GM18517 (cell line): Measurements from ENCODE around the gene KCNK1.
A peak's percentile ranks its signal among the peaks of the same experiment; 100 is the strongest.

Source experiments
- ATAC-seq: cut with Tn5 transposase; IDR thresholded peaks from one replicate; pipeline ENCODE4 v1.9.1; 2021; ENCODE audit warnings: mild to moderate bottlenecking, moderate library complexity; ENCODE audit not compliant: unreplicated experiment

The KCNK1 gene

DNA sequence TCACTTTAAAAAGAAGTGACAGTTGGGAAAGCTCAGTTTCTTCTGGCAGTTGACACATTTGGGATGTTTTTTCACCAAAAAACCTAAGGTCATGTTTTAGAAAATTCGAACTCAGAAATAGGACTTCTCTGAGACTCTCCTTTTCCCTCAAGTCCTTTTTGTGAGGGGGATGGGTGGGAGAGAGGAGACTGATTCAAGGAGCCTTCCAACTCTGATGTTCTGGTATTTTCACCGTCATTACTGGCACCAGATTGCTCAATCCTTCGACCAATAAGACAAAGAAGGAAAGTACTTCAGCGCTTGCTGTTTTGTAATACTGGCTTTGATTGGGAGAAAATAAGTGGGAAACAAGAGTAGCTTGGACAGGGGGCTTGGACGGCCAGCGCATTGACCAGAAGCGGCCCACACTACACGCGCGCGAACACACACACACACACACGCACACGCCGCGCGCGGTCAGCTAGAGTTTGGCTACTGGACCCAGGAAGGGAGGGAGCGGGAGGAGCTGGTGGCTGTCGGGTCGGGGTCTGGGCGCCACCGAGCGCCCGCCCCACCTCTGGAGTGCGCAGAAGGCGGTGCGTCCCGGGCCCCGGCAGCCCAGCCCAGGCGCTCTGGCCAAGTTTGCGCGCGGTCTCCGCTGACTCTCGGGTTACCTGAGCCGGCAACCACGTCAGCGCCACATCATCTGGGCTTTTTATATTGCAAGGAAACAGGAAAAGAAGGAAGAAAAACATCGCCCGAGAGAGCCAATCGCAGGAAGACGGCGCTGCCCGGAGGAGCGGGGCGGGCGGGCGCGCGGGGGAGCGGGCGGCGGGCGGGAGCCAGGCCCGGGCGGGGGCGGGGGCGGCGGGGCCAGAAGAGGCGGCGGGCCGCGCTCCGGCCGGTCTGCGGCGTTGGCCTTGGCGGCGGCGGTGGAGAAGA is at the start of gene KCNK1:
KCNK1 (plus strand) TSS at position 855 of the 921 bp plus-strand sequence; CDS start at position 921, 66 bp downstream.
- ATAC-seq = no peak

DNA sequence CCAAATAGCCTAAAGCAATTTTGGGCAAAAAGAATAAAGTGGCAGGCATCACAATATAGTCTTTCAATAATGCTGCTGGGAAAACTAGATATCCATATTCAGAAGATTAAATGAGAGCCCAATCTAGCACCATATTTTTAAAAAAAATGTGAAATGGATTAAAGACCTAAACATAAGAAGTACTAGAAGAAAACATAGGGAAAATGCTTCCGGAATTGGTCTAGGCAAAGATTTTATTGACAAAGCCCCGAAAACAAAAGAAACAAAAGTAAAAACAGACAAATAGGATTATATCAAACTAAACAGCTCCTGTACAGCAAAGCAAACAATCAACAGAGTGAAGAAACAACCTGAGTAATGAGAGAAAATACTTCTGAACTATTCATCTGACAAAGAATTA is 48.6 kb upstream of the KCNK1 start:
- no peak for ATAC-seq

DNA sequence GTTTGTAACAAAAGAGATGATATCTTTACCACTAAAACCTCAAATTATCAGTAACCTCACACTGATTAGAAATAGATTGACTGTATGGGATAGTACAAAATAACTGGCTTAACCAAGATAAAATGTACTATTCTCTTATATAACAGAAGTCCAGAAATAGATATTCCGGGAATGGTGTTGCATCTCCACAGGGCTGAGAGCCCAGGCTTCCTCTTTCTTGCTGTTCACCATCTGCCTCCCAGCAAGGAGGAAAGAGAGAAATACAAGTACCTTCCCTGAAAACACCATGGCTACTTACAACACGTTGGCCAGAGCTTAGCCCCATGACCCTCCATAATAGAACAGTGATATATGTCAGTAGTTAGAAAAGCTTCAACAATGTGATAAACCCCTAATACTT is 47.0 kb upstream of the KCNK1 start:
- ATAC-seq = no peak

DNA sequence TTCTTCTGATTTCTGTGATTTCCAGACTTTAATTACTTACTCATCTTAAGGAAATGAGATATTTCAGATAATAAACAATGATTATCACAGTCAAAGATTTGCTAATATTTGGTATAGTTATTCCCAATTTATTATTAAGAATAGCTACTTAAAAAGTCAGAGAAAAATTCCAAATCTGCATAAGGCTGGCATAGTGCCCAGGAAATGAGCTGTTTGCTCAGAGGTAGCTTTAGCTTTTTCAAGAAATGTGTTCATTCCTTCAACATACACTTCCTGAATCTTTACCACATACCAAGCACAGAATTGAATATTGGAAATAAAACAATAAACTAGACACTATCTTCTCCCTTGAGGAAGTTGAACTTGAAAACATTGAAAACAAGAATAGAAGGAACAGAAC is 44.3 kb upstream of the KCNK1 start:
- ATAC-seq = no peak

DNA sequence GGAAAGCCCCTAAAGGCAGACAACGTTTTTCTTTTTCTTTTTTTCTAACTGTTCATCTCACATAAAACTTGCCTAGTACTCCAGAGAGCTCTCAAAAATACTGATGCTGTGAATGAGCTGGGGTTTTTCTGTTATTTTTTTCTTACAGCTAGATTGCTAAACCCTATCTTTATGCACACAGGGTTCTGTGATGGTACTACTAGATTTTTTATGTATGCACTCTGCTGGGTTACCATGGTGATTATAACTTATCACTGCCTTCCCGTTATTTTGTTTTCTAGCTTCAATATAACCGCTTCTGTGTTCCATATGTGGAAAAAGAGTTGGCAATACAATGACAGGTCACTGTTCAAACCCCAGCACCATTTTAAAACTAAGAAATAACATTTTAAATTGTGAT is 43.7 kb upstream of the KCNK1 start:
- ATAC-seq = no peak

DNA sequence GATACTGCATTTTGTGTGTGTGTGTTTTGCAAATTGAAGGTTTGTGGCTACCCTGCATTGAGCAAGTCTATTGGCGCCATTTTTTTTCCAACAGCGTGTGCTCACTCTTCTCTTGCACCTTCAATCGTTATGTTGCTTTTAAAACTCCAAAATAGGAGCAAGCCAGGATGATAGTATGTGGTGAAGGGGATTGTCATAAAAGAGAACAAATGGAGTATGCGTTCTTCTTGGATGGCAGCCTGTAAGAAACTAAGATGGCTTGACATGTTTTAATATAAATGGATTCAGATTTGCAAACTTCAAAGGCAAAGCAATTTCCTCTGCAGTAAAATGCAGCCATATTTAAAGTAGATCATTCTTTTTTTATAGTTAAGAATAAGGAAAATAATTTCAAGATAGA is 43.2 kb upstream of the KCNK1 start:
- ATAC-seq = no peak

DNA sequence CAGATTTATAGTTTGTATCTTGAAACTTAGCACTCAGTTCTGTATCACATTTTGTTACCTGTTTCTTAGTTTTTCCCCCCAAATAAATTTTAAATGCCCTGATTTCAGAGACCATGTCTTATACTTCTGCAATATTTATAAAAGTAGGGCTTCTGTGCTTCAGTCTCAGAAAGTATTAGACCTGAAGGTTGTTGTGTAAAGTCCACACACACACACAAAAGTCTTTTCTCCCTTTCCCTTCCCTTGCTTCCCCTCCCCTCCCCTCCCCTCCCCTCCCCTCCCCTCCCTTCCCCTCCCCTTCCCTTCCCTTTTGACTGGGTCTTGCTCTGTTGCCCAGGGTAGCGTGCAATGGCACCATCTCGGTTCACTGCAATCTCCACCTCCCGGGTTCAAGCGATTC is 41.0 kb upstream of the KCNK1 start:
- no peak for ATAC-seq

DNA sequence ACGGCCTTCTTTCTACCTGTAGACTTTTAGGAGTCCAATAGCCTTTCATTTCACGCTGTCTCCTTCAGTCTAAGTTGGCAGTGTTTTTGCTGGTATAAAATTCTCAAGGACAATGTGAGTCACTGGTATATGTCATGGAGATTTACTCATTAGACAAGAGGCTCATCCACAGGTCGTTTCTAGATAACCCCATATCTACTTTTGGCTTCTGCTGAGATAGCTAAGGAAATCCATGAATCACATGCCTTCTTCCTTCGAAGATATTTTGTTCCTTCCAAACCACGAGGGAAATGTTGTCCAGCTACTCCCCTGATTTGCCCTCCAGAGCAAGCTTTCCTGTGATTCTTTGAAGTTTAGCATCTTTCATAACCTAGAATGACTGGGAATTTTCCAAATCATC is 38.5 kb upstream of the KCNK1 start:
- ATAC-seq = no peak

DNA sequence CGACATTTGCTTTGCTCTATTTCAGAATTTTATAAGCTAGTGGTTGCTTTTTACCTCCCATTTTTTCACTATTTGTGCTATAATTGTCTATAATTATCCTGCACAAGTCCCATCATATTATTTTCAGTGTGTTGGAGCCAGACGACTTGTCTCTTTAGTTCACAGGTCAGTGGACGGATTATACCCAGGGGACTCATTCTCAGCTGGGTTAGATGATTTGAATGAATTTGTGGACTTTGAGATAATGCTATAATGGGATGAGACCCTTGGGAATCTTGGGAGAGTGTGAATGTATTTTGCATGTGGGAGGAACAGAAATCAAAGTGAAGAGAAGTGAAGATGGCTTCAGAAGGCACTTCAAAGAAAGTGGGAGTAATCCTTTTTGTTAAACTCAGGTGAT is 31.5 kb upstream of the KCNK1 start:
- no peak for ATAC-seq

DNA sequence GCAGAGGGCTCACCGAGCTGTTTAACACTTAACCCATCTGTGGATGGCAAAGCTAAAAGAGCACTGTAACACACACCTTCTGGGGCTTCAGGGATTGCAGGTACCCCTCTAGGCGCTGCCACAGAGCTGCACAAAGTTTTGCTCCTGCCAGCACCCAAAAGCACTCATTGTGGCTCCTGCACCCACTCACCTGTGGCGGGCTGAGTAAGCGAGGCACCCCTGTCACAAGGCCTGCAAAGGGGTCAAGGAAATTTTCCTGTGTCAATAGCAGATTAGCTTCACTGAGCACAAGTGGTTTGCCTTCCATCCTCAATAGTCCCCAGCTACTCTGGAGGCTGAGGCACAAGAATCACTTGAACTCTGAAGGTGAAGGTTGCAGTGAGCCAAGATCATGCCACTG is 29.5 kb upstream of the KCNK1 start:
- ATAC-seq = no peak

DNA sequence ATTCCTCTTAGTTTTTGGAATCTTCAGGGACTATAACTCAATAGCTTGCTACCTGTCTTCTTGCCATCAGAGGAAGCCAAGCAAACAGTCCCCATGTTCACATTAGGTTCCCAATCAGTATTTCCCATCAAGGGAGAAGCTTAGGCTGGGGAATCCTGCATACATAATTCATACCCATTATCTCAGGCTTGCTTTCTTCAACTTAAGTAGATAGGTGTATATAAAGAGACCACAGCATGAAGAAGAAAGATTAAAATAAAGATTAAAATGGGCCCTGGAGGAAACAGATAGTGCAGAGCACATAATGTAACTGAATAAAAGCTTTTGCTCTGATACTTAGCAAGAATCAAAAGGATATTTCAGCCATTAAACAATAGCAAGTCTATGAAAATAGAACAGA is 29.0 kb upstream of the KCNK1 start:
- ATAC-seq = no peak

DNA sequence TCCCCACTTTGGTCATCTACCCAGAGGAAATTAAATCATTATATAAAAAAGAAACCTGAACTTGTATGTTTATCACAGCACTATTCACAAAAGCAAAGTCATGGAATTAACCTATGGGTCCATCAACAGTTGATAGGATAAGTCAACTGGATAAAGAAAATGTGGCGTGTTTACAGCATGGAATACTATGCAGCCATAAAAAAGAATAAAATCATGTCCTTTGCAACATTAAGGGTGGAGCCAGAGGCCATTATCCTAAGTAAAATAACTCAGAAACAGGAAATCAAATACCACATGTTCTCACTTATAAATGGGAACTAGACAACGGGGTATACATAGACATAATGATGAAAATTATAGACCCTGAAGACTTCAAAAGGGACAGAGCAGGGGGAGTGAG is 27.6 kb upstream of the KCNK1 start:
- ATAC-seq = no peak

DNA sequence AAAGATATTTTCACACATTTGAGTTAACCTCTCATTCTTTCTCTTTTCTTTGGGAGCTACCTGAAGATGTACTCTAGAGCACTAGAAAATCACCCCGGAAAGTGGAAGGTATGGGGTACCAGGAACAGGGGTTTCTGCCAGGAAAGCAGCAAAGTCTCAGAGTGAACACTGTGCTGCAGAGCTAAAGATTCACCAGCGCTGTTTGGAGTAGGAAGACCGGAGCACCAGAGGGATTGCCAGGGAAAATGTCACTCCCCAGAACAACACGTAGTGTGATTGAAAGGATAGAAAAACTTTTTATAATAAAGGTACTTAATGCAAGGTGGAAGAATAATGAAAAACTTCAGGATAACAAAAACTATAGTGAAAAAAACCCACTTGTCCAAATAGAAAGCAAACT is 26.7 kb upstream of the KCNK1 start:
- ATAC-seq = no peak

DNA sequence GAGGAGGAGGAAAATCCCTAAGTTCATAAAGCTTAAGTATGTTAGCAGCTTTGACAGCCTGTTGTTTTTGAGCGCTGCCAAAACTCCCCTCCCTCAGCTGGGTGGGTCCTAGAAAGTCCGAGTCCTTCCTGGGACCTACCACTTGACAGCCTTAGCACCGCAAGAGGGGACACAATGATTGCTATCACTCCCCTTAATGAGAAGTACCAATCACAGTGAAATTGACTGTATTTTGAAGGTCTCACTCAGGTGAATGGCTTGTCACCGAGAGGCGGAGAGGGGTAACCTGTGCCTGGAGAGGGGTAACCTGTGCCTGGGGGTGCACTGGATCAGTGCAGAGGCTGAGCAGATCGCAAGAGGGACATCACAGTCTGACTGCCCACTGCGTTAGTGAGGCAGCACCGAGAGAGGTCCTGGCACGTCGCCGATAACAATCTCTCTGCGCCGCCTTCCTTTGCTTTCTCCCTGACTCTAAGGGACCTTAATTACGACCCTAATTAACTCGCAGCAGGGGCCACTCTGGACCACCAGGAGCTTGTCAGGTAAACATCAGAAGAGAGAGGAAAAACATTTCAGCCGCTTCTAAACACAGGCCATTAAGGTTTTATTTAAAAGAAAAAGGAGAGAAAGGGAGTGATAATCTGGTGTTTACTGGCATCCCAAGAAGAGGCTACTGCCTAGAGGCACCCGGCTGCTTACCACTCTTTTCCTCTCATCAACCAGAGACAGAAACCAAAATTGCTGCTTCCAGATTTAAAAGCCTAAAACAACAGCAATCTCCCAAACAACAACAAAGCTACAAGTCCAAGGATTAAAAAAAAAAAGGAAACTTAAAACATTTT is 25.7 kb upstream of the KCNK1 start:
- no peak for ATAC-seq

DNA sequence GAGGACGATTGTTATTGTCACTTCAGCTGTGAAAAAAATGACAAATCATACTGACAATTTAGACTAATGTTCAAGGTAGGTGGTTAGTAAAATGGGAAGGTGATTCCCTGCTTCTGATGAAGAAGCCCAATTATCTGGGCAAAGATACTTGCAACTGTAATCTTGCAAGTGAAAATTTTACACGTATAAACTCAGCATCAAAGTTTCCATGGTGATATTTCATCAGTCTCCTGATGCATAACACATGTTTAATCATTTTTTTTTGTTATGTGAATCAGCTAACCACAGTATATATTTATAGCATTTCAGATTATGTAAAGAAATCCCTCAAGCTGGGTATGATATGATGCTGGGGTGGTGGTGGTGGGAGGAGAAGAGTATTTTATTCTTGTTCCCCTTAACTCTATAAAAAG is 16.4 kb upstream of the KCNK1 start:
- peak; percentile 27 for ATAC-seq

DNA sequence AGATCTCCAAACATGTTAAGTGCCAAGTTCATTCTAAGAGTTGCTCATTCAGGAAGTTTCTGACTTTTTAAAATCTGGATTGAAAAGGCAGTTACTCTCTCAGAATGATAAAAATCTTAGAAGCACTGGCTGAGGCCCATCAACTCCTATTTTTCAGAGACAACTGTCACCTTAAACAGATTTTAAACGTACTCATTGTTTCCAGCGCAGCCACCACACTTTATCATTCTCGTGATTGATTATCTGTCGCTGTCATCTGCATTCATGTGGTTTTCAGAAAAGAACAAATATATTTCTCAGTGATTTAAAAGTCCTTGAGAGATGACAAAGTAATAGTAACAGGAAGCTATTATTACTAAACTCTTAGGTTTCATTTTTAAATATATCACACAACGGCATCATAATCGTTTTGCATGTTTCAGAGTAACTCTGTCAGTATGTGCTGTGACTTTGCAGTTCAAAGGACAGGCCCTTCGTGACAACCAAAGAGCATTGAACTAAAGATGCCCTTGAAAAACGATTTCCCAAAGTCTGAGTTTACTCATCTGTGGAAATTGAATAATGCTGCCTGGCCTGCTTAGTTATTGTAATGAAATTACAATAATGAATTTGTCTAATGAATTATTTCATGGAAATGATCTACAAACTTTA is 14.9 kb upstream of the KCNK1 start:
- peak; percentile 91 for ATAC-seq

DNA sequence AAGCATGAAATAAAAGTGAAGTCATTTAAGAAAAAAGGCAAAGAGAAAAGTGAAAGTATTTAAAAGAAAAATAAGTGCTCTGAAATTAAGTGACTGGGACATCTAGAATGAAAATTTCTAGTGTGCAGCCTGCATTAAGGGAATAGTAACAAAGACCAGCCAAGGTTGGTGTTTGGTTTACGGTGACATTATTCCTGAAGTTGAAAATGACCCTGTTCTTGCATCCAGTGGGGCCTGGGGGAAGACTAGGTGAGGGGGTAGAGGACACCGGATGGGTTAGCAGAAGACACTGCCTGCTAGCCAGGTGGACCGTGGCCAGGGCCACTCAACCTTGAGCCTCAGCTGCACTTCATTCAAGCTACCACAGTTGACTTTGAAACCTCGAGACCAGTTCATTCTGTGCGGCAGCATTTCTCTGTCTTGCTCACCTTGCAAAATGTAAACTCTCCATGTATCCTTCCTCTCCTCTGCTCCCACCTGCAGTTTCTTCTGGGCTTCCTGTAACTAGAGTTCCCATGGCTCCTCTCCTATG is 14.3 kb upstream of the KCNK1 start:
- ATAC-seq = peak; percentile 41

DNA sequence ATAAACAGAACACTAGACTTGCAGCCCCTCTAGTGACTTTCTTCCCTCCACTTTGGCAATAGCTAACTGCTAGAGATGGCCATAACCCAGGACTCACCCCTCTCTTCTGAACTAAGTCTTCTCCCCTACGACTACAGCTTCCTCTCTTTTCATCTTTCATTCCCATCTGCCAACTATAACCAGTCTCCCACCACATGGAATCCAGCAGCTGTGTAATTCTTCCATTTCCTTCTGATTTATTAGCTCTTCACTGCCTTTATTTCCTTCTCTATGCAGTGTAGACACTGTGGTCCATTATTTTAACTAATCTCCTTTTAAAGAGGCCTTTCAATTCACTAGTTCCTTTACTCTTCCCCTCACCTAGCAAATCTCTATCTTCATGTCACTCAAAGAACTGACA is 13.4 kb upstream of the KCNK1 start:
- no peak for ATAC-seq

DNA sequence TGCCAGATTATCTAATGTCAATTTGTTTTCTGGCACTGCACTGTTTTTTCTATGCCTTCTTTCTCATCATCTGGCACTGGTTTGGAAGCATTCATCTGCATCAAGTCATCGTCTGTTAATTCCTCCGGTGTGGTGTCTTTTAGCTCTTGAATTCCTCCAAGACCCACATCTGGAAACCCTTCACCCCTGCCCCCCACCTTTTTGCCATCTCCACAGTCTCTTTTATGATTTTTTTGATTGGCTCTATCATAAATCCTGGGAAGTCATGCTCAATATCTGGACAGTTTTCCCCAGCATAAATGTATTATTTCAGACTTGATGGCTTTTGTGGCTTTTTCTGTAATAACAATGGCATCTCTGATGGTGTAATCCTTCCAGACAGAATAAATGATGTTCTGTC is 10.4 kb upstream of the KCNK1 start:
- no peak for ATAC-seq

DNA sequence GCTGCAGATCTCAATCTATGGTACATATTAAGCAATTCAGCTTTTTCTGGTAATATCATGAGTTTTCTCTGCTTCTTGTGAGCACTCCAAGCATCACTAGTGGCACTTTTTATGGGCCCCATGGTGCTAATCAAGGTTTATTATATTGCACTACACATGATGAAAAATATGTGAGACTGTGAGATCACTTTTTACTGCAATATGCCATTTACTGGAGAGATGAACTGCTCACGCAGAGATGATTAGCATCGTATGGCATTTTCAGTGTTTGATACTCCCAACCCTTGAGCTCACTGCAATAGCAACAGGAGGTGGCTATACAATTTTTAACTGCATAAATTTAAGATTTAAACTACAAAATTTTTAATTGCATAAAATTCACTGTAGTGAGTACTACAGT is 8.7 kb upstream of the KCNK1 start:
- ATAC-seq = no peak

DNA sequence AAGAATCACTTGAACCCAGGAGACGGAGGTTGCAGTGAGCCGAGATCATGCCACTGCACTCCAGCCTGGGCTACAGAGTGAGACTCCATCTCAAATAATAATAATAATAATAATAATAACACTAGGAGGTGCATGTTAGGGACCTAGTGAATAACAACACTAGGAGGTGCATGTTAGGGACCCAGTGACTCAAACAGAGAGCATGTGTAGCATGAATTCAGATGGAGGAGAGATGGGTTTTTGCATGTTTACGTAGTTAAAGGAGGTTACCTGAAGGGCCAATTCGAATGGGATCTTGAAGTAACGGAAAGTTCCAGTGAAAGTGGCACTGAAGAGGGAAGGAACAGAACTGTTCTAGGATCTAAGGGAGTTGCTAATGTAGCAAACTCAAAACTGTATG is 7.1 kb upstream of the KCNK1 start:
- ATAC-seq = peak; percentile 32
